K562 (cell line): ENCODE measurements around the gene CAMK2N1. TPM values are rescaled to one million over a fixed set of nuclear protein-coding genes. Genes with fewer than 3 reads are reported as not detected.

Source experiments
- ARID1B ChIP-seq: fragments of 450-650 bp; IDR thresholded peaks from 2 replicates; pipeline ENCODE4 v1.6.1; 2016; ENCODE audit warnings: antibody characterized with exemption, mild to moderate bottlenecking, inconsistent platforms
- CHD2 ChIP-seq: IDR thresholded peaks from 2 replicates; pipeline ENCODE4 v1.6.1; 2011; ENCODE audit warnings: low read depth, low read length
- EP400 ChIP-seq: fragments of 450-650 bp; IDR thresholded peaks from 2 replicates; pipeline ENCODE4 v1.6.1; 2017; ENCODE audit warnings: antibody characterized with exemption, mild to moderate bottlenecking, moderate library complexity
- GABPA ChIP-seq: fragments of 200-800 bp; sonication (Bioruptor generic); conservative IDR thresholded peaks from 2 replicates; pipeline ENCODE4 v1.6.1; 2016; ENCODE audit warnings: low read depth, missing genetic modification characterization, missing compliant biosample characterization
- HNRNPK ChIP-seq: fragments of 200-400 bp; formaldehyde crosslinking; IDR thresholded peaks from one replicate; pipeline ENCODE4 v1.6.1; 2018; ENCODE audit warnings: mild to moderate bottlenecking, low read depth, low read length; ENCODE audit not compliant: poor library complexity, severe bottlenecking
- MAFG ChIP-seq: fragments of 450-650 bp; conservative IDR thresholded peaks from 2 replicates; pipeline ENCODE4 v1.6.1; 2016; ENCODE audit warnings: missing genetic modification characterization, missing compliant biosample characterization
- MCM5 ChIP-seq: fragments of 450-650 bp; IDR thresholded peaks from 2 replicates; pipeline ENCODE4 v1.6.1; 2016; ENCODE audit warnings: low read depth
- MYNN ChIP-seq, 2 experiments: sonication (generic); formaldehyde crosslinking in 1 of 2; IDR thresholded peaks; 2 replicates each; pipeline versions ENCODE4 v1.5.0 to v1.6.1; 2016 to 2020; ENCODE audit warnings: antibody characterized with exemption in 1 of 2, missing genetic modification reagents in 1 of 2
- NFIC ChIP-seq: fragments of 450-650 bp; IDR thresholded peaks from 2 replicates; pipeline ENCODE4 v1.6.1; 2017; ENCODE audit warnings: mild to moderate bottlenecking, inconsistent platforms
- NONO ChIP-seq, 2 experiments: fragments of 200-400 bp in 1 of 2; fragments of 450-650 bp in 1 of 2; formaldehyde crosslinking in 1 of 2; IDR thresholded peaks; 2 replicates each; pipeline ENCODE4 v1.6.1; 2017; ENCODE audit warnings: low read depth in 2 of 2, mild to moderate bottlenecking in 2 of 2, moderate library complexity in 2 of 2, low read length in 1 of 2
- PHTF2 ChIP-seq: fragments of 250-450 bp; sonication (Bioruptor Pico); IDR thresholded peaks from 2 replicates; pipeline ENCODE4 v1.5.0; 2021; ENCODE audit warnings: mild to moderate bottlenecking
- POLR2G ChIP-seq: fragments of 200-400 bp; formaldehyde crosslinking; IDR thresholded peaks from 2 replicates; pipeline ENCODE4 v1.6.1; 2017; ENCODE audit warnings: low read depth, mild to moderate bottlenecking, antibody characterized with exemption, low read length, moderate library complexity
- POLR2H ChIP-seq: IDR thresholded peaks from 2 replicates; pipeline ENCODE4 v1.6.1; 2016; ENCODE audit warnings: missing genetic modification characterization, low read depth, mild to moderate bottlenecking, control low read depth, missing compliant biosample characterization, moderate library complexity
- PRPF4 ChIP-seq: fragments of 200-400 bp; formaldehyde crosslinking; IDR thresholded peaks from one replicate; pipeline ENCODE4 v1.6.1; 2017; ENCODE audit warnings: low read length, low read depth, mild to moderate bottlenecking; ENCODE audit not compliant: insufficient read depth, poor library complexity, severe bottlenecking
- SMAD1 ChIP-seq: fragments of 150-350 bp; IDR thresholded peaks from 2 replicates; pipeline ENCODE4 v1.6.1; 2014; ENCODE audit warnings: low read length, low read depth; ENCODE audit not compliant: partially characterized antibody
- ZNF121 ChIP-seq: sonication (generic); formaldehyde crosslinking; conservative IDR thresholded peaks from 2 replicates; pipeline ENCODE4 v1.8.0; 2022; ENCODE audit warnings: missing genetic modification reagents
- ZNF197 ChIP-seq: fragments of 200-800 bp; sonication (Bioruptor generic); IDR thresholded peaks from 2 replicates; pipeline ENCODE4 v1.6.1; 2016; ENCODE audit warnings: low read depth, missing genetic modification characterization, missing compliant biosample characterization
- ZNF282 ChIP-seq: sonication (generic); formaldehyde crosslinking; IDR thresholded peaks from 2 replicates; pipeline ENCODE4 v1.8.1; 2023; ENCODE audit warnings: missing genetic modification reagents
- ZNF324 ChIP-seq: fragments of 250-450 bp; sonication (Bioruptor Pico); IDR thresholded peaks from 2 replicates; pipeline ENCODE4 v1.4.0; 2020; ENCODE audit warnings: mild to moderate bottlenecking
- ZNF780A ChIP-seq: fragments of 250-450 bp; sonication (Bioruptor Pico); IDR thresholded peaks from 2 replicates; pipeline ENCODE4 v1.5.0; 2021; ENCODE audit warnings: mild to moderate bottlenecking
- ZZZ3 ChIP-seq: fragments of 450-650 bp; IDR thresholded peaks from 2 replicates; pipeline ENCODE4 v1.6.1; 2016; ENCODE audit warnings: antibody characterized with exemption, mild to moderate bottlenecking, moderate library complexity
- polyA plus RNA-seq, 8 experiments: library from polyadenylated mRNA; depleted of rRNA in 4 of 8; stranded (reverse) in 5 of 8; unstranded in 3 of 8; fragments of >200 nt; fragmentation: Nextera tagmentation in 2 of 8; fragmentation: Illumina TruSeq in 1 of 8; extraction: Ambion mirVana in 2 of 8; extraction: Trizol in 1 of 8; gene quantifications; 2 replicates each; pipeline versions ENCODE4 v1.2.1 to v1.2.3, GENCODE V29; 2011 to 2014; ENCODE audit warnings: inconsistent platforms in 1 of 8, missing spikeins in 1 of 8
- total RNA-seq, 7 experiments: library from RNA; depleted of rRNA in 6 of 7; stranded (reverse); fragments of >200 nt in 6 of 7; fragmentation: Illumina TruSeq in 2 of 7; extraction: Trizol in 2 of 7; gene quantifications; 2 replicates each; pipeline versions ENCODE4 v1.2.1 to v1.2.3, GENCODE V29; 2011 to 2021; ENCODE audit warnings: low replicate concordance in 1 of 7
- TF ChIP-seq, protein P1 (sequence below): fragments of 450-650 bp; formaldehyde crosslinking; IDR thresholded peaks from 2 replicates; pipeline ENCODE4 v1.4.0; 2020; ENCODE audit warnings: mild to moderate bottlenecking, moderate library complexity
- TF ChIP-seq, protein P2 (sequence below): fragments of 450-650 bp; IDR thresholded peaks from 2 replicates; pipeline ENCODE4 v1.7.1; 2018; ENCODE audit warnings: mild to moderate bottlenecking, low read depth; ENCODE audit not compliant: partially characterized antibody
- TF ChIP-seq, protein P3 (sequence below): sonication (generic); formaldehyde crosslinking; IDR thresholded peaks from 2 replicates; pipeline ENCODE4 v1.8.1; 2022; ENCODE audit warnings: missing genetic modification reagents

The CAMK2N1 gene
- total and polyA plus RNA-seq, 9 of the 15 experiments (the other 6 are each of a cell fraction or from before 2014, with no cell fraction given) = 0.09 to 1.4 (median 0.34) TPM

DNA sequence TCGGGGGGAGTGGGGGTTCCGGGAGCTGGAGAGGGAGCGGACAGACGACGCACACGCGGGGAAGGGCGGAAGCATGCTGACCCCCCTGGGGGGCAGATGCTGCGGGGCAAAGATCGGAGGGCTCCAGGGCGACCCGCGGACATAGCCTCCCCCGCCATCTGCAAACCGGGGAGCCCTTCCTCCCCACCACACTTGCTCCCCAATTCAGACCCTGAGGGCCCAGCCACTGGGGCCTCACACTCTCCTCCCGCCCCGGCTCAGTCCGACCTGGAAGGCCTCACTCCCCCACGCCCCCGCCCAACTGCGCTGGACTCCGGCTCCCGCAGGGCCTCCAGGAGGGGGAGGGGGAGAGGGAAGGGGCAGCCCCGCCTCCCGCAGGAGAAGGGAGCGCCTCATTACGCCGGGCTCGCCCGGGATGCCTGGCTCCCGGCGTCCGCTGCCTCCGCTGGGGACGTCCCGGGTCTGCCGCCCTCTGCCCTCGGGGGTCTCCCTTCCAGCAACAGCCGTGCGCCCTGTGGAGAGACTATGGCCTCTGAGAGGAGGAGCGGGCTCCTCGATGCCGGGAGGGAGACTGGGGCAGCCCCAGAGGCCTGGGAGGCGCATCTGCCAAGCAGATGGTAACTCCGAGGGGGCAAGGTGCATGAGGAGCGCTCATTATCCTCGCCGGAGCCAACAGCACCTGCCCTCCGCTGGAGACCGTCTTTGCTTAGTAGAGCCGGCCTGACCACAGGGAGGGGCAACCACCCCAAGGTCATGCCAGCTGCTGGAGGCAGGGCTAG lies 636 bp upstream of the CAMK2N1 start (continued):
- TF ChIP-seq POLR2G (peak; percentile 76), POLR2H (no peak), GABPA (tag) (no peak; the same call in 1 of the 2 replicates), CHD2 (no peak), MAFG (tag) (no peak), EP400 (no peak), PRPF4 (no peak), ZNF282 (CRISPR knock-in tag) (no peak), ZNF197 (CRISPR knock-in tag) (no peak), PHTF2 (CRISPR knock-in tag) (no peak), ZNF324 (CRISPR knock-in tag) (no peak), MCM5 (no peak), NFIC (no peak), NONO (IDR thresholded peaks at IDR 0.05; ENCODE audit: low read depth in 2 of 2, low read length in 1 of 2) (no peak), ARID1B (peak; percentile 7), ZNF121 (CRISPR knock-in tag) (no peak), ZNF780A (CRISPR knock-in tag) (no peak), HNRNPK (no peak), MYNN (IDR thresholded peaks at IDR 0.05) (no peak), MYNN (CRISPR knock-in tag; IDR thresholded peaks at IDR 0.05) (no peak), ZZZ3 (no peak), SMAD1 (no peak)
- TF ChIP-seq, protein P1, sequence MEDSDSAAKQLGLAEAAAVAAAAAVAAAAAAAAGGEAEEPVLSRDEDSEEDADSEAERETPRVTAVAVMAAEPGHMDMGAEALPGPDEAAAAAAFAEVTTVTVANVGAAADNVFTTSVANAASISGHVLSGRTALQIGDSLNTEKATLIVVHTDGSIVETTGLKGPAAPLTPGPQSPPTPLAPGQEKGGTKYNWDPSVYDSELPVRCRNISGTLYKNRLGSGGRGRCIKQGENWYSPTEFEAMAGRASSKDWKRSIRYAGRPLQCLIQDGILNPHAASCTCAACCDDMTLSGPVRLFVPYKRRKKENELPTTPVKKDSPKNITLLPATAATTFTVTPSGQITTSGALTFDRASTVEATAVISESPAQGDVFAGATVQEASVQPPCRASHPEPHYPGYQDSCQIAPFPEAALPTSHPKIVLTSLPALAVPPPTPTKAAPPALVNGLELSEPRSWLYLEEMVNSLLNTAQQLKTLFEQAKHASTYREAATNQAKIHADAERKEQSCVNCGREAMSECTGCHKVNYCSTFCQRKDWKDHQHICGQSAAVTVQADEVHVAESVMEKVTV (CRISPR knock-in tag) = no peak
- TF ChIP-seq, protein P2, sequence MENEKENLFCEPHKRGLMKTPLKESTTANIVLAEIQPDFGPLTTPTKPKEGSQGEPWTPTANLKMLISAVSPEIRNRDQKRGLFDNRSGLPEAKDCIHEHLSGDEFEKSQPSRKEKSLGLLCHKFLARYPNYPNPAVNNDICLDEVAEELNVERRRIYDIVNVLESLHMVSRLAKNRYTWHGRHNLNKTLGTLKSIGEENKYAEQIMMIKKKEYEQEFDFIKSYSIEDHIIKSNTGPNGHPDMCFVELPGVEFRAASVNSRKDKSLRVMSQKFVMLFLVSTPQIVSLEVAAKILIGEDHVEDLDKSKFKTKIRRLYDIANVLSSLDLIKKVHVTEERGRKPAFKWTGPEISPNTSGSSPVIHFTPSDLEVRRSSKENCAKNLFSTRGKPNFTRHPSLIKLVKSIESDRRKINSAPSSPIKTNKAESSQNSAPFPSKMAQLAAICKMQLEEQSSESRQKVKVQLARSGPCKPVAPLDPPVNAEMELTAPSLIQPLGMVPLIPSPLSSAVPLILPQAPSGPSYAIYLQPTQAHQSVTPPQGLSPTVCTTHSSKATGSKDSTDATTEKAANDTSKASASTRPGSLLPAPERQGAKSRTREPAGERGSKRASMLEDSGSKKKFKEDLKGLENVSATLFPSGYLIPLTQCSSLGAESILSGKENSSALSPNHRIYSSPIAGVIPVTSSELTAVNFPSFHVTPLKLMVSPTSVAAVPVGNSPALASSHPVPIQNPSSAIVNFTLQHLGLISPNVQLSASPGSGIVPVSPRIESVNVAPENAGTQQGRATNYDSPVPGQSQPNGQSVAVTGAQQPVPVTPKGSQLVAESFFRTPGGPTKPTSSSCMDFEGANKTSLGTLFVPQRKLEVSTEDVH = no peak
- TF ChIP-seq, protein P3, sequence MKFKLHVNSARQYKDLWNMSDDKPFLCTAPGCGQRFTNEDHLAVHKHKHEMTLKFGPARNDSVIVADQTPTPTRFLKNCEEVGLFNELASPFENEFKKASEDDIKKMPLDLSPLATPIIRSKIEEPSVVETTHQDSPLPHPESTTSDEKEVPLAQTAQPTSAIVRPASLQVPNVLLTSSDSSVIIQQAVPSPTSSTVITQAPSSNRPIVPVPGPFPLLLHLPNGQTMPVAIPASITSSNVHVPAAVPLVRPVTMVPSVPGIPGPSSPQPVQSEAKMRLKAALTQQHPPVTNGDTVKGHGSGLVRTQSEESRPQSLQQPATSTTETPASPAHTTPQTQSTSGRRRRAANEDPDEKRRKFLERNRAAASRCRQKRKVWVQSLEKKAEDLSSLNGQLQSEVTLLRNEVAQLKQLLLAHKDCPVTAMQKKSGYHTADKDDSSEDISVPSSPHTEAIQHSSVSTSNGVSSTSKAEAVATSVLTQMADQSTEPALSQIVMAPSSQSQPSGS (CRISPR knock-in tag) = no peak
